GM12878 (cell line): Measurements from ENCODE around the gene POLD4.

ENCODE experiments used
- CBX3 ChIP-seq: fragments of 200-600 bp; sonication (generic); IDR thresholded peaks from 2 replicates; pipeline ENCODE4 v1.6.1; 2016; ENCODE audit warnings: low read depth, borderline replicate concordance
- CTCF ChIP-seq, 3 experiments: IDR thresholded peaks in 2 of 3; conservative IDR thresholded peaks in 1 of 3; 2 replicates each; pipeline ENCODE4 v1.5.1; 2011; ENCODE audit warnings: low read depth in 3 of 3, low read length in 3 of 3, mild to moderate bottlenecking in 3 of 3, control low read depth in 2 of 3, moderate library complexity in 2 of 3, inconsistent platforms in 1 of 3, mixed read lengths in 1 of 3; ENCODE audit not compliant: control insufficient read depth in 2 of 3, insufficient read depth in 1 of 3; ENCODE audit errors: extremely low read depth in 1 of 3
- ELK1 ChIP-seq: IDR thresholded peaks from 2 replicates; pipeline ENCODE4 v1.6.1; 2012; ENCODE audit warnings: low read depth, low read length, improper control_type of control experiment
- FOXK2 ChIP-seq: fragments of 450-650 bp; IDR thresholded peaks from 2 replicates; pipeline ENCODE4 v1.6.1; 2017; ENCODE audit warnings: mild to moderate bottlenecking, moderate library complexity
- HDAC6 ChIP-seq: fragments of 200-600 bp; sonication (generic); IDR thresholded peaks from one replicate; pipeline ENCODE4 v1.8.0; 2017; ENCODE audit warnings: antibody characterized with exemption; ENCODE audit not compliant: unreplicated experiment
- MAX ChIP-seq: IDR thresholded peaks from 2 replicates; pipeline ENCODE4 v1.6.1; 2012; ENCODE audit warnings: low read depth, low read length, improper control_type of control experiment
- NR2C2 ChIP-seq: IDR thresholded peaks from 2 replicates; pipeline ENCODE4 v1.6.1; 2011; ENCODE audit warnings: borderline replicate concordance, low read depth; ENCODE audit not compliant: control insufficient read depth, insufficient read length
- PKNOX1 ChIP-seq: fragments of 450-650 bp; IDR thresholded peaks from 2 replicates; pipeline ENCODE4 v1.6.1; 2016; ENCODE audit warnings: mild to moderate bottlenecking
- RFX5 ChIP-seq: IDR thresholded peaks from 2 replicates; pipeline ENCODE4 v1.6.1; 2011; ENCODE audit warnings: low read depth, low read length, improper control_type of control experiment
- SMC3 ChIP-seq: IDR thresholded peaks from 2 replicates; pipeline ENCODE4 v1.6.1; 2011; ENCODE audit warnings: low read length, improper control_type of control experiment, borderline replicate concordance
- TAF1 ChIP-seq: IDR thresholded peaks from 2 replicates; pipeline ENCODE4 v1.6.1; 2011; ENCODE audit warnings: mild to moderate bottlenecking, low read depth, low read length, borderline replicate concordance
- TBL1XR1 ChIP-seq: IDR thresholded peaks from 2 replicates; pipeline ENCODE4 v1.6.1; 2012; ENCODE audit warnings: low read depth, low read length, improper control_type of control experiment

- TF ChIP-seq SMC3 (no peak), ELK1 (no peak), PKNOX1 (no peak), RFX5 (no peak), FOXK2 (no peak), MAX (no peak), HDAC6 (no peak), TBL1XR1 (no peak), CTCF (IDR thresholded peaks at IDR 0.05 in 2 of 3, conservative IDR thresholded peaks at IDR 0.05 in 1 of 3; ENCODE audit: control insufficient read depth in 2 of 3, extremely low read depth in 1 of 3, insufficient read depth in 1 of 3, low read depth in 3 of 3, low read length in 3 of 3) (no peak), CBX3 (no peak), TAF1 (no peak), NR2C2 (no peak)
Observed at GRCh38 chr11:67337257-67337656, 16.1 kb downstream of the POLD4 start.
